GM12878 (cell line): ENCODE results near the gene POLE3. TPM values are rescaled to one million over a fixed set of nuclear protein-coding genes. Genes with fewer than 3 reads are reported as not detected.

ENCODE experiments used
- ATAC-seq: fragments of 200-7000 bp; cut with Tn5 transposase; 3 replicates; pipeline ENCODE4 v1.9.1; 2020; ENCODE audit warnings: mild to moderate bottlenecking, moderate library complexity
- BruUV-seq: library from RNA; stranded (reverse); fragments of 400-500 nt; replicated peaks from 2 replicates; lab custom pipeline; 2021; lab: Mats Ljungman, UMichigan
- CTCF ChIA-PET: fragments of 300-600 bp; sonication (Branson Sonifier 250); formaldehyde crosslinking; extraction: SDS; loops from one replicate; lab custom pipeline; 2021; ENCODE audit warnings: inconsistent platforms; lab: Yijun Ruan, JAX
- POLR2A ChIA-PET: fragments of 350-600 bp; formaldehyde crosslinking; extraction: SDS; loops from one replicate; lab custom pipeline; 2021; ENCODE audit warnings: inconsistent platforms; lab: Charles Lee
- RAD21 ChIA-PET: fragments of 300-600 bp; sonication (Branson Sonifier 250); formaldehyde crosslinking; loops from one replicate; lab custom pipeline; 2023; ENCODE audit warnings: antibody characterized with exemption; ENCODE audit not compliant: unreplicated experiment; lab: Charles Lee
- SMC1A ChIA-PET: fragments of 300-600 bp; sonication (Branson Sonifier 250); formaldehyde crosslinking; loops from one replicate; lab custom pipeline; 2023; ENCODE audit not compliant: unreplicated experiment, uncharacterized antibody; lab: Charles Lee
- DNase-seq: peaks from one replicate; pipeline ENCODE4 v3.0.0-alpha.2; 2011; ENCODE audit warnings: low read depth, low spot score
- FAIRE-seq: peaks from 3 replicates; lab custom pipeline; 2011; peaks lifted over from hg19 to GRCh38; lab: Jason Lieb, UNC
- H2AFZ ChIP-seq: 2 replicates; pipeline ENCODE4 v1.6.0; 2011; ENCODE audit warnings: low read depth, low read length, control low read depth; ENCODE audit not compliant: control insufficient read depth
- H3K27ac ChIP-seq: 2 replicates; pipeline ENCODE4 v1.5.1; 2011; ENCODE audit warnings: control low read depth; ENCODE audit not compliant: control insufficient read depth, insufficient read depth
- H3K27me3 ChIP-seq, 2 experiments: replicated peaks in 1 of 2; 2 replicates each; pipeline versions ENCODE4 v1.6.0 to v1.6.1; 2011; ENCODE audit warnings: low read length in 1 of 2; ENCODE audit not compliant: control insufficient read depth in 2 of 2, insufficient read depth in 2 of 2
- H3K36me3 ChIP-seq, 2 experiments: 2 replicates each; pipeline ENCODE4 v1.5.1; 2011; ENCODE audit warnings: low read length in 1 of 2; ENCODE audit not compliant: control insufficient read depth in 2 of 2, insufficient read depth in 2 of 2
- H3K4me1 ChIP-seq: 2 replicates; pipeline ENCODE4 v1.6.1; 2011; ENCODE audit warnings: mild to moderate bottlenecking, low read length, moderate library complexity, mixed read lengths; ENCODE audit not compliant: control insufficient read depth, insufficient read depth
- H3K4me2 ChIP-seq: 2 replicates; pipeline ENCODE4 v1.6.0; 2011; ENCODE audit warnings: control low read depth; ENCODE audit not compliant: control insufficient read depth, insufficient read depth
- H3K4me3 ChIP-seq: fragments of 200-600 bp; sonication (generic); 2 replicates; pipeline ENCODE4 v1.5.1; 2016
- H3K79me2 ChIP-seq: 2 replicates; pipeline ENCODE4 v1.6.0; 2011; ENCODE audit warnings: low read length; ENCODE audit not compliant: control insufficient read depth, insufficient read depth
- H3K9ac ChIP-seq: 2 replicates; pipeline ENCODE4 v1.8.0; 2011; ENCODE audit warnings: low read length, control low read depth, mixed read lengths; ENCODE audit not compliant: control insufficient read depth, insufficient read depth
- H3K9me3 ChIP-seq: replicated peaks from 3 replicates; pipeline ENCODE4 v1.5.1; 2011; ENCODE audit warnings: mild to moderate bottlenecking, low read length; ENCODE audit not compliant: control insufficient read depth, insufficient read depth
- H4K20me1 ChIP-seq: 2 replicates; pipeline ENCODE4 v1.6.0; 2011; ENCODE audit not compliant: control insufficient read depth, insufficient read depth
- ATF3 ChIP-seq: IDR thresholded peaks from 2 replicates; pipeline ENCODE4 v1.6.1; 2011; ENCODE audit warnings: low read depth, mild to moderate bottlenecking, low read length, moderate library complexity, borderline replicate concordance; ENCODE audit errors: extremely low read depth
- ATF7 ChIP-seq: fragments of 450-650 bp; IDR thresholded peaks from 2 replicates; pipeline ENCODE4 v1.6.1; 2016; ENCODE audit warnings: low read depth, mild to moderate bottlenecking
- CBFB ChIP-seq: IDR thresholded peaks from 2 replicates; pipeline ENCODE4 v1.6.1; 2016; ENCODE audit warnings: antibody characterized with exemption, low read depth
- ESRRA ChIP-seq: IDR thresholded peaks from 2 replicates; pipeline ENCODE4 v1.6.1; 2012; ENCODE audit warnings: mild to moderate bottlenecking, low read length, improper control_type of control experiment
- IKZF2 ChIP-seq, 2 experiments: fragments of 450-650 bp; IDR thresholded peaks; 2 replicates each; pipeline ENCODE4 v1.6.1; 2017; ENCODE audit warnings: mild to moderate bottlenecking in 2 of 2, moderate library complexity in 2 of 2
- LARP7 ChIP-seq: fragments of 450-650 bp; IDR thresholded peaks from 2 replicates; pipeline ENCODE4 v1.6.1; 2017; ENCODE audit warnings: mild to moderate bottlenecking
- NBN ChIP-seq: fragments of 450-650 bp; IDR thresholded peaks from 2 replicates; pipeline ENCODE4 v1.6.1; 2016
- PAX8 ChIP-seq: fragments of 450-650 bp; IDR thresholded peaks from 2 replicates; pipeline ENCODE4 v1.6.1; 2017; ENCODE audit warnings: mild to moderate bottlenecking, moderate library complexity
- POLR2AphosphoS2 ChIP-seq: IDR thresholded peaks from 2 replicates; pipeline ENCODE4 v1.6.1; 2011; ENCODE audit warnings: low read depth, mild to moderate bottlenecking, low read length, improper control_type of control experiment, moderate library complexity
- POU2F2 ChIP-seq: IDR thresholded peaks from 3 replicates; pipeline ENCODE4 v1.6.1; 2011; ENCODE audit warnings: low read depth, mild to moderate bottlenecking, low read length, borderline replicate concordance
- SMC3 ChIP-seq: IDR thresholded peaks from 2 replicates; pipeline ENCODE4 v1.6.1; 2011; ENCODE audit warnings: low read length, improper control_type of control experiment, borderline replicate concordance
- SREBF1 ChIP-seq: IDR thresholded peaks from 2 replicates; pipeline ENCODE4 v1.6.1; 2012; ENCODE audit warnings: mild to moderate bottlenecking, low read length
- ZBED1 ChIP-seq: IDR thresholded peaks from 2 replicates; pipeline ENCODE4 v1.6.1; 2016; ENCODE audit warnings: borderline replicate concordance
- ZNF24 ChIP-seq: fragments of 450-650 bp; IDR thresholded peaks from 2 replicates; pipeline ENCODE4 v1.6.1; 2017; ENCODE audit warnings: antibody characterized with exemption, mild to moderate bottlenecking
- ZNF622 ChIP-seq: fragments of 450-650 bp; IDR thresholded peaks from 2 replicates; pipeline ENCODE4 v1.6.1; 2017; ENCODE audit warnings: mild to moderate bottlenecking, inconsistent platforms
- ZNF687 ChIP-seq: fragments of 450-650 bp; IDR thresholded peaks from 2 replicates; pipeline ENCODE4 v1.6.1; 2017; ENCODE audit warnings: mild to moderate bottlenecking, moderate library complexity
- ZSCAN29 ChIP-seq: fragments of 450-650 bp; IDR thresholded peaks from 2 replicates; pipeline ENCODE4 v1.6.1; 2017; ENCODE audit warnings: mild to moderate bottlenecking, moderate library complexity
- WGBS: methylation state at CpG from one replicate; pipeline ENCODE4 v1.1.6; 2016; ENCODE audit warnings: low lambda C conversion rate; ENCODE audit not compliant: insufficient replicate concordance, insufficient coverage; ENCODE audit errors: missing lambda C conversion rate; 5-methylcytosine and 5-hydroxymethylcytosine counted together
- in situ Hi-C: fragments of 300-500 bp; cut with MboI; formaldehyde crosslinking; loops from 9 replicates; pipeline ENCODE4 v1.14.3; 2018; ENCODE audit warnings: mixed read lengths
- intact Hi-C: fragments of 100-400 bp; cut with micrococcal nuclease; formaldehyde crosslinking; loops from one replicate; pipeline ENCODE4 v1.14.2; 2022; ENCODE audit not compliant: unreplicated experiment
- polyA plus RNA-seq, 11 experiments: library from polyadenylated mRNA; depleted of rRNA in 4 of 11; unstranded in 6 of 11; stranded (reverse) in 5 of 11; fragments of >200 nt; fragmentation: Nextera tagmentation in 4 of 11; fragmentation: Illumina TruSeq in 1 of 11; extraction: Ambion mirVana in 4 of 11; extraction: Trizol in 1 of 11; gene quantifications; 1 replicate in 1 of 11; 2 replicates in 10 of 11; pipeline versions ENCODE4 v1.2.1 to v1.2.3, GENCODE V29; 2011 to 2016; ENCODE audit warnings: inconsistent platforms in 2 of 11, missing spikeins in 2 of 11, low read depth in 1 of 11
- total RNA-seq, 4 experiments: library from RNA; depleted of rRNA in 3 of 4; stranded (reverse); fragments of >200 nt in 3 of 4; fragmentation: Illumina TruSeq in 1 of 4; extraction: Trizol in 1 of 4; gene quantifications; 2 replicates each; pipeline versions ENCODE4 v1.2.1 to v1.2.3, GENCODE V29; 2013 to 2021

POLE3 gene
- total and polyA plus RNA-seq, 10 of the 15 experiments (the other 5 are each of a cell fraction or from before 2014, with no cell fraction given): 40.8 to 116 (median 80.2) TPM

- DNase-seq: no peak
- Histone ChIP-seq H3K79me2 (no peaks in the 10 kb centered on the region), H3K4me2 (no peak overlapping the region), H2AFZ (no peak overlapping the region), H3K36me3 (no peaks in the 10 kb centered on the region), H3K9ac (no peak overlapping the region), H3K9me3 (no peaks in the 10 kb centered on the region), H3K4me1 (no peaks in the 10 kb centered on the region), H3K4me3 (no peak overlapping the region), H3K27me3 (no peaks in the 10 kb centered on the region), H4K20me1 (no peaks in the 10 kb centered on the region), H3K27ac (no peak overlapping the region)
- POLR2A ChIA-PET: no interaction called here
- 0% methylated on average over 2 of the region's 2 CpGs for WGBS
- SMC1A ChIA-PET: no interaction called here
- TF ChIP-seq ZNF622: no peak
- RAD21 ChIA-PET: no interaction called here
- CTCF ChIA-PET: no interaction called here
- intact Hi-C loops: no loop called here
- FAIRE-seq: no peak
- in situ Hi-C loops: no loop called here
- no peak for ATAC-seq
- no TSS peak for BruUV-seq
These were observed 14.6 kb upstream of the POLE3 start for GRCh38 chr9:113425072-113425471.

GRCh38 chr9:113421726-113422125 is 11.3 kb upstream of the POLE3 start:
- no peak overlapping the region for H2AFZ ChIP-seq
- TF ChIP-seq ESRRA (no peak), SMC3 (no peak), LARP7 (no peak), SREBF1 (no peak), ZNF687 (no peak), IKZF2 (IDR thresholded peaks at IDR 0.05) (no peak), ZSCAN29 (no peak), ZNF24 (no peak), POU2F2 (no peak), NBN (no peak), PAX8 (no peak), ATF7 (no peak), ATF3 (no peak), ZBED1 (no peak), POLR2AphosphoS2 (no peak), CBFB (no peak)

More at GRCh38 chr9:113421726-113422125, 11.3 kb upstream of the POLE3 start:
- Histone ChIP-seq H3K4me3 (no peak overlapping the region), H3K4me2 (no peak overlapping the region), H3K9me3 (no peaks in the 10 kb centered on the region), H3K79me2 (no peaks in the 10 kb centered on the region), H4K20me1 (no peaks in the 10 kb centered on the region), H3K4me1 (peaks cover 2% of the 10 kb centered on the region; the same call in 1 of the 2 replicates), H3K9ac (no peak overlapping the region), H3K27me3 (no peaks in the 10 kb centered on the region), H3K36me3 (no peaks in the 10 kb centered on the region), H3K27ac (no peak overlapping the region)
- SMC1A ChIA-PET: interaction anchor here (1.2 to 1.5 kb wide), 2 partner anchors 73 to 234 kb away, joined by 3 to 5 read pairs; no protein-coding TSS in a partner anchor
- in situ Hi-C loops: no loop called here
- FAIRE-seq (no peak), DNase-seq (no peak), ATAC-seq (no peak)
- RAD21 ChIA-PET: no interaction called here
- CTCF ChIA-PET: interaction anchor here (1.1 kb wide), 1 partner anchor 12 kb away, joined by 8 read pairs; the partner anchor contains the start of genes C9orf43 and POLE3
- intact Hi-C loops: no loop called here
- BruUV-seq: no TSS peak
- POLR2A ChIA-PET: no interaction called here
- WGBS: 31% methylated on average over 3 of the region's 3 CpGs
